NCI-H2081 (cell line): ENCODE results near the gene TPRX2.
"Not testable (repeated sequence)": the region's sequence is repeated elsewhere in the genome, so short reads cannot be mapped to it uniquely, and the experiment has no call there.

ENCODE experiments used
- DNase-seq, 2 experiments: peaks; one replicate each; lab custom pipeline; 2025; lab: John Stamatoyannopoulos, UW

TPRX2 gene

GRCh38 chr19:47858646-47859285 lies at the start of gene TPRX2:
Gene TPRX2, plus strand, starts transcription at chr19:47859235. Its CDS starts 12 bp downstream, at chr19:47859247.
- DNase-seq, result not testable (repeated sequence)

- DNase-seq, result peak in 1 of 2 experiments; percentile 36
Measured at GRCh38 chr19:47813304-47813994, 45.6 kb upstream of the TPRX2 start.

GRCh38 chr19:47813995-47814328 lies 45.1 kb upstream of the TPRX2 start:
- no peak for DNase-seq

- not testable (repeated sequence) for DNase-seq
Measured at GRCh38 chr19:47816270-47816669, 42.8 kb upstream of the TPRX2 start.

- not testable (repeated sequence) for DNase-seq
Measured at GRCh38 chr19:47818221-47818620, 40.8 kb upstream of the TPRX2 start.

GRCh38 chr19:47819858-47820257 lies 39.2 kb upstream of the TPRX2 start:
- DNase-seq, result no peak

- no peak for DNase-seq
Measured at GRCh38 chr19:47820410-47820809, 38.6 kb upstream of the TPRX2 start.

GRCh38 chr19:47821460-47822020 lies 37.5 kb upstream of the TPRX2 start, which contains the start of gene CRX:
Gene CRX, plus strand, starts transcription at chr19:47821937. Its CDS starts 12,507 bp downstream, at chr19:47834444.
- DNase-seq, result no peak

- DNase-seq, result no peak
Measured at GRCh38 chr19:47824396-47824795, 34.6 kb upstream of the TPRX2 start.

- no peak for DNase-seq
Measured at GRCh38 chr19:47826800-47827199, 32.2 kb upstream of the TPRX2 start.

- no peak for DNase-seq
Measured at GRCh38 chr19:47832723-47833122, 26.3 kb upstream of the TPRX2 start.

- DNase-seq, result no peak
Measured at GRCh38 chr19:47836038-47836437, 23.0 kb upstream of the TPRX2 start.

- no peak for DNase-seq
Measured at GRCh38 chr19:47839411-47839810, 19.6 kb upstream of the TPRX2 start.

GRCh38 chr19:47839913-47840312 lies 19.1 kb upstream of the TPRX2 start:
- no peak for DNase-seq

GRCh38 chr19:47842941-47843340 lies 16.1 kb upstream of the TPRX2 start:
- DNase-seq, result no peak

GRCh38 chr19:47848425-47848822 lies 10.6 kb upstream of the TPRX2 start:
- DNase-seq, result no peak

GRCh38 chr19:47848823-47849473 lies 10.1 kb upstream of the TPRX2 start:
- no peak for DNase-seq

GRCh38 chr19:47853003-47853402 lies 6.0 kb upstream of the TPRX2 start:
- DNase-seq, result no peak

- no peak for DNase-seq
Measured at GRCh38 chr19:47854459-47854858, 4.6 kb upstream of the TPRX2 start.

- DNase-seq, result not testable (repeated sequence)
Measured at GRCh38 chr19:47858231-47858630, 804 bp upstream of the TPRX2 start.

GRCh38 chr19:47859838-47860237 lies 803 bp downstream of the TPRX2 start:
- DNase-seq, result not testable (repeated sequence)

GRCh38 chr19:47860602-47861297 lies 1.7 kb downstream of the TPRX2 start:
- no peak for DNase-seq
